Glomerular visceral epithelial cell (primary cell): ENCODE measurements around the gene NINJ1.

Source experiments
- DNase-seq: peaks from one replicate; pipeline ENCODE4 v3.0.0-alpha.2; 2016; ENCODE audit errors: extremely low spot score

The NINJ1 gene

GRCh38 chr9:93100276-93100636 is 33.8 kb downstream of the NINJ1 start:
- no peak for DNase-seq

- DNase-seq, result no peak
Measured at GRCh38 chr9:93099551-93100275, 34.3 kb downstream of the NINJ1 start.

- peak; percentile 98 for DNase-seq
Measured at GRCh38 chr9:93098236-93098946, 35.7 kb downstream of the NINJ1 start.

GRCh38 chr9:93097511-93098201 is 36.4 kb downstream of the NINJ1 start:
- no peak for DNase-seq

- DNase-seq, result no peak
Measured at GRCh38 chr9:93096811-93097382, 37.2 kb downstream of the NINJ1 start.

- peak; percentile 53 for DNase-seq
Measured at GRCh38 chr9:93096131-93096802, 37.8 kb downstream of the NINJ1 start, which contains the start of gene CARD19. CARD19 (plus strand) TSS chr9:93096217; CDS start chr9:93096346, 129 bp downstream.

- DNase-seq, result peak; percentile 100
Measured at GRCh38 chr9:93095205-93096130, 38.6 kb downstream of the NINJ1 start.

- DNase-seq, result no peak
Measured at GRCh38 chr9:93094658-93095204, 39.3 kb downstream of the NINJ1 start.

GRCh38 chr9:93093877-93094657 is 40.0 kb downstream of the NINJ1 start:
- DNase-seq, result no peak

GRCh38 chr9:93093127-93093876 is 40.7 kb downstream of the NINJ1 start:
- DNase-seq, result peak; percentile 37

GRCh38 chr9:93092251-93092991 is 41.6 kb downstream of the NINJ1 start:
- no peak for DNase-seq

GRCh38 chr9:93091453-93092081 is 42.5 kb downstream of the NINJ1 start:
- DNase-seq, result peak; percentile 74

- DNase-seq, result no peak
Measured at GRCh38 chr9:93091056-93091452, 43.0 kb downstream of the NINJ1 start.

GRCh38 chr9:93090091-93090655 is 43.9 kb downstream of the NINJ1 start:
- no peak for DNase-seq

- no peak for DNase-seq
Measured at GRCh38 chr9:93089481-93089991, 44.5 kb downstream of the NINJ1 start.

GRCh38 chr9:93089024-93089423 is 45.0 kb downstream of the NINJ1 start:
- DNase-seq, result no peak

GRCh38 chr9:93088656-93089015 is 45.4 kb downstream of the NINJ1 start:
- no peak for DNase-seq
